Fibroblast of skin of abdomen (primary cell): ENCODE results near the gene ZNF341.
A peak's percentile ranks its signal among the peaks of the same experiment; 100 is the strongest.

Experiments used
- DNase-seq: peaks from one replicate; pipeline ENCODE4 v3.0.0-alpha.2; 2013

The ZNF341 gene

DNA sequence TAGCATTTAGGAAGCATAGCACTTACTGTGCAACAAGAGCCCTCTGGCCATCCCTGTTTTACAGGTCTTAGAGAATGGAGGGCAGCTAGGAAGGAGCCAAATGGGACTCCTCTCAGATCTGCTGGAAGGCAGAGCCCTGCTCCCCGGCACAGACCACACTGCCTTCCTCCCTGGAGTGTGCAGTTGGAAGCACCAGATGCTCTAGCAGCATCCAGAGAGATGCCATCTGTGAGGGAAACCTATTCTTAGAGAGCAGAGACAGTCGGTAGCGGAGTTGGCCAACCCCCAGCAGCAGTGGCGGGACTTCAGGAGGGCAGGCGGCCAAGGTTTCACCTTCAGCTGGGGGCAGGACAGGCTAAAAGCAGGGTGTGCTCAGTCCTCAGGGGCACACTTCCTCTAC lies 28.9 kb upstream of the ZNF341 start:
- DNase-seq, result no peak

DNA sequence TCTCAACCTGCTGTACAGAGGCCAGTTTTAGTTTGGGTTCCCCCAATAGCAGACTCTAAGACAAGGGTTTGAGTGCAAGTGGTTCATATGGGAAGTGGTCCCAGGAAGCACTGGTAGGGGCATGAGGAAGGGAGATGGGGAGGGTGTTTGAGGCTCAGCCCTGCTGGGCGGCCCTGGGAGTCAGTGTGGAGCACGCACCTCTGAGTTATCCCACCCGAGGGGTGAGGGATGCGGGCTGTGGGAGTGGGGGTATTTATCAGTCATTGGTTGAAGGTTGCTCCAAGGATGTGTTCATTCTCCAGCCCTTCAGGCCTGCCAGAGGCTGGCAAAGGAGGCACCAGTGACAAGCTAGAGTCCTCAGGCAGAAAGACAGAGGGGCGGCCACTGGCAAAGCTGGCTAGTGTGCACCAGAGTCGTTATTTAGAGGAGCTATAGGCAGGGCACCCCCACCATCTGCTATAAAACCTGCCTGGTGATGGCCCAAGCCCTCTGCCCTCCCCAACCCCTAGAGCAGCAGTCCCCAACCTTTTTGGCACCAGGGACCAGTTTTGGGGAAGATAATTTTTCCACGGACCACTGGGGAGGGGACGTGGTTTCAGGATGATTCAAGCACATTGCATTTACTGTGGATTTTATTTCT lies 28.2 kb upstream of the ZNF341 start:
- DNase-seq, result no peak

DNA sequence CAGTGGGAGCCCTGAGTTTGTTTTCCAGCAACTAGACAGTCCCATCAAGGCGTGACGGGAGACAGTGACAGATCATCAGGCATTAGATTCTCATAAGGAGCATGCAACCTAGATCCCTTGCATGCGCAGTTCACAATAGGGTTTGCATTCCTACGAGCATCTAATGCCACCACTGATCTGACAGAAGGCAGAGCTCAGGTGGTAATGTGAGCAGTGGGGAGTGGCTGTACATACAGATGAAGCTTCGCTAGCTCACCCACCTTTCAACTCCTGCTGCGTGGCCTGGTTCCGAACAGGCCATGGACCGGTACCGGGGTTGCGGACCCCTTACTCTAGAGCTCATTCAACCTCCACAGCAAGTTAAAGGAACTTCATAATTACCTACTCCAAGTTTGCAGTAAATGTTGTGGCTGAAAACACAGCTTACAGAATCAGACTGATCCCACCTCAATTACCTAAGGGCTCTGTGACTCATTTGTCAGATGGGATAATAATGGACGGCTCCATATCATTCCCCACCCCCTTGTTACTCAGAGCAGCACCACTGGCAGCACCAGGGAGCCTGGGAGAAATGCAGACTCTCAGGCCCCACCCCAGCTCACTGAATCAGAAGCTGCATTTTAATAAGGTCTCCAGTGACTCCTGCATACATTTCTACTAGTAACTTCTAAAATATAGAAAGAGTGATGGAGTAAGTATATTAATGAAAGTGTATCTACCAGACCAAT lies 27.4 kb upstream of the ZNF341 start:
- no peak for DNase-seq

DNA sequence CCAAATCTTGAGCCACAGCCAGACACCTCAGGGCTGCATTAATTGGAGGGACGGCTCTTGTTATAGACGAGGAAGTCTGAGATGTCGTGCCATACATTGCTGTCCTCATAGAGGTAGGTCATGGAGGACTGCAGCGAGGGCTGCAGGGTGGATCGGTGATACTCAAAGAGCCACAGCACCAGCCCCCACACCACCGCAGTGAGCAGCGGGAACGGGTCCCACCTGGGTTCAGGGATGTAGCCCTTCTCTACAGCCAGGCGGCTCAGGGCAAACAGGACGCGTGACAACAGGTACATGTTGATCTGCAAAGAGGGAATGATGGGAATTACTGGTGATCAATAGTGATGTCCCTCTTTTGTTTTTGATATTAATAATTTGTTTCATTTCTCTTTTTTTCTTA lies 24.1 kb upstream of the ZNF341 start:
- DNase-seq, result no peak

DNA sequence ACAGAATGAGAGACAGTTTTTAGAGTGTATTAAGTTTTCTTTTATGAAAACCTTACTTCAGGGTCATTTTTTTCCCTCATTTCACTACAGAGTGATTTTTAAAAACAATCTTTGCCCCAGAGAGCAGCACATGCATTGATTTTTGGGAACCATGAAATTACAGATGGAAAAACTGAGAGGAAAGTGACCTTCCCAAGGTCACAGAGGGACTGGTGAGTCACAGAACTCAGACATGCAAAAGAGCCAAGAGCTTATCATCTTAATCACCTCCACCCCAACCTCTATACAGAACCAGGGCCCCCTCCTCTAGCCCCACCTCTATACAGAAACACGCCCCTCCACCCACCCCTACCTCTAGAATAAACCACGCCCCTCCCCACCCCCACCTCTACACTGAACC lies 22.4 kb upstream of the ZNF341 start:
- DNase-seq, result no peak

DNA sequence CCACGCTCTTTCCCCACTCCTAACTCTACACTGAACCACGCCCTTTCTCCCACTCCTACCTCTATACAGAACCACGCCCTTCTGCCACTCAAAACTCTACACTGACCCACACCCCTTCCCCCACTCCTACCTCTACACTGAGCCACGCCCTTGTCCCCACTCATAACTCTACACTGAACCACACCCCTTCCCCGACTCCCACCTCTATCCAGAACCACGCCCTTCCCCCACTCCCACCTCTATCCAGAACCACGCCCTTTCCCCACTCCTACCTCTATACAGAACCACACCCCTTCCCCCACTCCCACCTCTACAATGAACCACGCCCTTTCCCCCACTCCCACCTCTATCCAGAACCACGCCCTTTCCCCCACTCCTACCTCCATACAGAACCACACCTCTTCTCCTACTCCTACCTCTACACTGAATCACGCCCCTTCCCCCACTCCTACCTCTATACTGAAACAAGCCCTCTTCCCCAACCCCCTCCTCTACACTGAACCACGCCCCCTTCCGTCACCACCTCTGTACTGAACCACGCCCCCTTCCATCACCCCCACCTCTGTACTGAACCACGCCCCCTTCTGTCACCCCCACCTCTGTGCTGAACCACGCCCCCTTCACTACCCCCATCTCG lies 21.8 kb upstream of the ZNF341 start:
- DNase-seq, result no peak

DNA sequence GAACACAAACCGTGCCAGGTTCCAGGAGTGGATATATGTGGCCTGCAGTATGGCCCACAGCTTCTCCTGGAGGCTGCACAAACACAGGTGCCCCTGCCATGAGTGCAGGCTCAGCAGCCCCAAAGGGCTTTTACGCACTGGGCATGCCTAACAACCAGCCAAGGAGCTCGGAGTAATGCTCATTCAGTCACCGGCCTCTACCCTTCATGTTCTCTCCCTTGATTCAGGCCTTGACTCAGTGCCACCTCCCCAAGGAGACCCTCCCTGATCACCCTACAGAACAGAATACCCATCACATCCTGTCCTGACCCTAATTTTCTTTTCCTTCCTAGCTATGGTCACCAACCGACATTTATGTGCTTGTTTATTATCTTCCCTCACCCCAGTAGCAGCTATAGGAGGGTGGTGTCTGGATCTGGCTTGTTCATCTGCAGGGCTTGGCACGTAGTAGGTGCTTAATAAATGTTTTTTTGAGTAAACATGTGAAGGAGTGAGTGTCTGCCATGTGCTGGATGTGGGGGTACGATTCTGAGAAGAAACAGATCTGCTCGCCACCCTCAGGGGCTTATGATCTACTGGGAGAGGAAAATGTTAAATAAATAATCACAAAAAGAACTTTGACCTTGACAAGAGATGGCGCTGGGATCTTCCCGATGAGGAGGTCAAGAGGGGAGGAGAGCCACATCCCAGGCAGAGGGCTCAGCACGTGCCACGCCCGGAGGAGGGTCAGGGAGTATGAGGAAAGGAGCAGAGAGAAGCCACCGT lies 20.9 kb upstream of the ZNF341 start:
- DNase-seq, result no peak

DNA sequence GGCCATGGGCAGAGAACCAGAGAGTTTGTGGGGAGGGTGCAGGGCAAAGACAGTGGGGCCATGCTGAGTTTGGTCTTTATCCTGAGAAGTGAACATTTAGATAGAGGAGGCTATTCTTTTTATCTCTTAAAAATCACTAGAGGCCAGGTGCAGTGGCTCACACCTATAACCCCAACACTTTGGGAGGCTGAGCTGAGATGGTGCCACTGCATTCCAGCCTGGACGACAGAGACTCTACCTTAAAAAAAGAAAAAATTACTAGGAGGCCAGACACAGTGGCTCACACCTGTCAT lies 20.4 kb upstream of the ZNF341 start:
- no peak for DNase-seq

DNA sequence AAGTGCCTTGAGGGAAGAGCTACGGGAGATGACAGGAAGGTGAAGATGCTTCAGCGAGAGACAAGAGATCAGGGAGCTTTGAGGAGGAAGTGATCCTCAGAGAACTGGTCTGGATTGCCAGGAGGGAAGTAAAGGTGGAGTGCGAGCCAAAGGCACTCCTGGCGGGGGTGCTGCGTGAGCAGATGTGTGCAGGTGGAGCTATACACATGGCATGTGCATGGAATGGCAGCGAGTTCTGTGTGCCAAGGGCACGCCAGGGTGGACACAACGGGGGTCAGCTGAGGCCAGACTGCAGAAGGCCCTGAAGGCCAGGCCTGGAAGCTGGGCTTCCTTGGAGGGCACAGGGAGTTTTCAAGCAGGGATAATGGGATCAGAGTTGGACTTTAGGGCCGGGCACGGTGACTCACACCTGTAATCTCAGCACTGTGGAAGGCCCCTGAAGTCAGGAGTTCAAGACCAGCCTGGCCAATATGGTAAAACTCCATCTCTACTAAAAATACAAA lies 17.9 kb upstream of the ZNF341 start:
- no peak for DNase-seq

DNA sequence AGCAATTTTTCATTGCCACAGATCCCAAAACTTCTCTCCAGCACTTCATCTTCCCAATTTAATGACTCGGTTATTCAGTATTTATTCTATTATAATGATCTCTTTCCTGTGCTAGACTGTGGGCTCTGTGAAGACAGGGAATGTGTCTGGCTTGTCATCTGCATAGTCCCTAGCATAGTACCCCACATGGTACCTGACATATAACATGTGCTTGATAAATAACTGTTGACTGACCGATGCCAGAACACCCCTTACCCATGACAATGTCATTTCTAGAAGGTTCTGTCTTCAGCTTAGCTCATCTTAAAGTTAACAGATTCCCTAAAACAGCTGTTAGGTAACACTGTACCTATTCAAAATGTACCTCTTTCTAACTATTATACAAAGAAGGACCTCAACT lies 15.3 kb upstream of the ZNF341 start:
- no peak for DNase-seq

DNA sequence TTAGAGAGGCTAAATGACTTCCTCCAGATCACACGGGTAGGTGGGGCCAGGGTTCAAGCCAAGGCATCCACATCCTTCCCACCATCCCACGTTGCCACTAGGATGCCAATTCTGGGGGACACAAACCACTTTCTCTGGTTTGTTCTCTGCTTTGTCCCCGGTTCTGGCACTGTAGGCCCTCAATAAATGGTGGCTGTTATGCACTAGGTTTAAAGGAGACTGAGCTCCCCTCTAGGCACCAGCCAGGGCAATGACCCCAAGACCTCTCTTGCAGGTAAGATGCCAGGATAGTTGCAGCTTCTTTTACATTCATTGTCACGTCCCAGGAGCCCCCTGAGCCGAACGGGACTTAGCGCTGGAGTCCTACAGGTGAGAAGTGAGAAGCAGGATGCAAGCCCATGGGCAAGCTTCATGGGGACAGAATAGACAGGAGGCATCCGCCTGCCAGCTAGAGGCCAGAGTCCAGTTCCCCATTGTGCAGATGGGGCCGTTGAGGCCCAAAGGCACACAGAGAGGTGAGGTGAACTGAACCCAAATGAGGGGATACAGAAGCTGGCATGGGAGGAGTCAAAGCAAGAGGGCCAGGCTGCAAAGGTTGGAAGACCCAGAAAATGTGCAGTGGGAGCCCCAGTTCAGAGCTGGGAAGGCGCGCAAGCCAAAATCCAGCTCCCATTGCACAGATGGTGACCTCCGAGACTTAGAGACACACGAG lies 12.4 kb upstream of the ZNF341 start:
- no peak for DNase-seq

DNA sequence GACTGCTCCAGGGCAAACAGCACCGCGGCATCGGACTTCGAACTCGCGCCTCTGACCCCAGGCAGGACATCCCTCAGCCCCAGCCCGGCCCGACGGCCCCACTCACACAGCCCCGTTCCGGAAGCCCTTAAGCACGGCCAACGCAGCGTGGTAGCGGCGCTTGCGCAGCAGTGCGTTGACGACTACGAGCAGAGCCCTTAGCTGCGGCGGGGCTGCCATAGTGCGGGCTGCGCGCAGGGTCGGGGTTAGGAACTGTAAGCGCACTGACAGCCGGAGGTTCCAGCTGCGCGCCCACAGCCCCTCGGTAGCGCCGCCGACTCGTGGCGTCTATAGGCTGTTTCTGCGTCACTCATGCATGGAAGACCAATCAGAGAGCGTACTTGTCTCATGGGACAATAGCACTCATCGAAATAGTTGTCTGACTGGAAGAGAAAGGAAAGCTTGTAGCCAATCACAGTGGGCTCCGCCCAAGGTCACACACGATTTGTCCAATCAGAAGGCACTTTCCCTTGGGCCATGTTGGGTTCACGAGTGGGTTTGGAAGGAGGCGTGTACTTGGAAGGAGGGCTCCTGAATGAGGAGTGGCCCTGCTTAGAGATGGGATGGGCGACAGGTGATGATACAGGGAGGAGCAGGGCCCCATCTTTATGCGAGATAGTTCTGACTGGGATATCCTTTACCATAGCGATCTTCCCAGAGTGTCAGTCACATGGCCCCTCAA lies 11.6 kb upstream of the ZNF341 start, which contains the start of gene PXMP4:
PXMP4 (minus strand) TSS at position 322 of the 721 bp plus-strand sequence; CDS start at position 219, 103 bp downstream.
- peak; percentile 98 for DNase-seq

DNA sequence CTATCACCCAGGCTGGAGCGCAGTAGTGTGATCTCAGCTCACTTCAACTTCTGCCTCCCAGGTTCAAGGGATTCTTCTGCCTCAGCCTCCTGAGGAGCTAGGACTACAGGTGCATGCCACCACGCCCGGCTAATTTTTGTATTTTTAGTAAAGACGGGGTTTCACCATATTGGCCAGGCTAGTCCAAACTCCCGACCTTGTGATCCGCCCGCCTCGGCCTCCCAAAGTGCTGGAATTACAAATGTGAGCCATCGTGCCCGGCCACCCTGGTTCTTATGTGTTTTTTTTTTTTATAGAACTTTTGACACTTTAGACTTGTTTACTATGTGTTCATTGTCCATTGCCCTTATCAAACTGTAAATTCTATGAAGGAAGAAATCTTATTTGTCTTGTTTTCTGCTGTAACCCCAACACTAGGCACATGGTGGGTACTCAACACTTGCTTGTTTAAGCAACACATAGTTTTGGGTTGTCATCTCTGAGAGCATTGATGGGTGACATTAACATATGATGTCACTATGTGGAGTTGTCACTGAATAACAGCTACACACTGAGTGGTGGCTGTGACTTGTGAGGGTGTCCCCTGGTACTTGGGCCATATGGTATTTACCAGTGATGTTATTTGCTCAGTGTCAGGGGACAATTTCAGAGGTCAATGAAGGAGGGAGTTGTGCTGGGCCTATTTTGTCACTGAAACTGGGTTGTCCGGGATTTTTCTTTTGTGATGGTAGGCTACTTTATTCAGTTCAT lies 10.2 kb upstream of the ZNF341 start:
- DNase-seq, result no peak

DNA sequence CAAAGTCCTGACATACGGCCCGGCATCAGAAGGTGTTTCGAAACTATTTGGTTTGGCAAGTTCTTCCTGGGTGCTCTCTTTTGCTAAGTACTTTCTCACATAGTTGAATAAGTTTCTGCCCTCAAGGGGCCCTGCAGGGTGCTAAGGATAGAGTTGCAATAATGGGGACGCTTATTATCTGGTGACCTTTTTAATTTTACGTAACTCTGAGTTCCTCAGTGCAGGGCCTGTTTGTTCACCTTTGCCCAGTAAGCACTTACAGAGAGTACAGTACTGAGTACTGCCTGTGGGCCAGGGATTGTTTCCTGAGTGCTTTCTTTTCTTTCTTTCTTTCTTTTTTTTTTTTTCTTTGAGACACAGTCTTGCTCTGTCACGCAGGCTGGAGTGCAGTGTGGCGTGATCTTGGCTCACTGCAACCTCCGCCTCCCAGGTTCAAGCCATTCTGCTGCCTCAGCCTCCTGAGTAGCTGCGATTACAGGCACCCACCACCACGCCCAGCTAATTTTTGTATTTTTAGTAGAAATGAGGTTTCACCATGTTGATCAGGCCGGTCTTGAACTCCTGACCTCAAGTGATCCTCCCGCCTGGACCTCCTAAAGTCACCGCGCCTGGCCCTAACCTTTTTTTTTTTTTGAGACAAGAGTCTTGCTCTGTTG lies 7.2 kb upstream of the ZNF341 start:
- DNase-seq, result no peak

DNA sequence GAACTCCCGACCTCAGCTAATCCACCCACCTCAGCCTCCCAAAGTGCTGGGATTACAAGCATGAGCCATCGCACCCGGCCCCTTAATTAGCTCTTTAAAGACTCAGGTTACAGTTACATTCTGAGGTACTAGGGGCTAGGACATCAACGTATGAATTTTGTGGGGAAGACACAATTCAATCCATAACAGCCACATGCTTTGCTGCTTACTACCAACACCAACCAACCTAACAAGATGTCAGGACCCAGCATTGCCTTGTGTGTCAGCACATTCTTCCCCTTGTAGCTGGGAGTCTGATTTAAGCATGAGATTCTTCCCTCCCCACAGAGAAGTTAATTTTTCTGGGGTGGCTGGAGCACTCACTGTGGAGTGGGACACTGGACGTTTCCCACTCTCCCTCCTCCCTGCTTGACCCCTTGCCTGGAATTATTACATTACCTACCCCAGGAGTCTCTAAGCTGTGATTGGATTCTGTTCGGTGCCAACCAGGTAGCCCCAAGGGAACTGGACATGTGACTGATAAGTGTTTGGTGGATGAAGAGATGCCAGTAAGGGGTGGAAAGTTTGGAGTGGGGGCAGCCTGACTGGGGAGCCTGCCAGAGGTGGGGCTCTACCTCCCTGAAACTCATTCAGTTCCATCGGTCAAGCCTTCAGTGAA lies 6.1 kb upstream of the ZNF341 start:
- DNase-seq, result no peak

DNA sequence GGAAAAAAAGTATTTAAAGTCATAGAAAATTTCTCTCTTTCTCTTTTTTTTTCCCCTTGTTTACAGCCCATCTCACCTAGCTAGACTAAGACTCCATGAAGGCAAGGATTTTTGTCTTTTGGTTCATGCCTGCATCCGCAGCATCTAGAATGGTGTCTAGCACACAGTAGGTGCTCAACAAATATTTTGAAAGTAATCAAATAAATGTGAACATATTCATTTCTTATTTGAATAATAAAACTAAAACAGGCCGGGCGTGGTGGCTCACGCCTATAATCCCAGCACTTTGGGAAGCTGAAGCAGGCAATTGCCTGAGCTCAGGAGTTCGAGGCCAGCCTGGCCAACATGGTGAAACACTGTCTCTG lies 4.7 kb upstream of the ZNF341 start:
- DNase-seq, result no peak

DNA sequence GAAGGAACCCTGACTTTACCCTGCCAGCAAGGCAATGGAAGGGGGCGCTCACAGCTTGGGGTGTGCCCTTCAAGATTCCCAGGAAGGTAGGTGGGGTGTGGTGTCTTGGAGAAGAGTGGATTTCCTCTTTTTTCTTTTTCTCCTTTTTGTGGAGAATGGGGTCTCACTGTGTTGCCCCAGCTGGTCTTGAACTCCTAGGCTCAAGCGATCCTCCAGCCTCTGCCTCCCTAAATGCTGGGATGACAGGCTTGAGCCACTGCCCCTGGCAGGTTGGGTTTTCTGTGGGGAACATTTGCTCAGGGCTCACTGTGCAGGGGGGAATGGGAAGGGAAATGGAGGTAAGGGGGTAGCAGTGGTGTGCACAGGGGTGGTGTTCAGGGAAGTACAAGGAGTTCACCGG lies 4.0 kb upstream of the ZNF341 start:
- no peak for DNase-seq

DNA sequence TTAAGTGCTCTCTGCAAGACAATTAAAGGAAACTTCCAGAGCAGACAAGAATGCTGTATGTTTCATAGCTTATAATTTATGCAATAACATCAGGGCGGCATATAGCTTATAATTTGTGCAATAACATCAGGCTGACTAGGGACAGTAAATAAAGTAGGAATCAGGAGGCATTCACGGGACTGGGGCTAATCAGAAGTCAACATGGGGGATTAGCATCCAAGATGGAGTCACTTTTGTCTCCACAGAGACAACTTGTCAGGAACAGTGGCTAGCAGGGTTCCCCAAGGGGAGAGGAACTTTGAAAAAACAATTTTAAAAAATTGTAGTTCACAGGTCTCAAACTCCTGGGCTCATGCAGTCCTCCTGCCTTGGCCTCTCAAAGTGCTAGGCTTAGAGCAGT lies 3.3 kb upstream of the ZNF341 start:
- DNase-seq, result no peak

DNA sequence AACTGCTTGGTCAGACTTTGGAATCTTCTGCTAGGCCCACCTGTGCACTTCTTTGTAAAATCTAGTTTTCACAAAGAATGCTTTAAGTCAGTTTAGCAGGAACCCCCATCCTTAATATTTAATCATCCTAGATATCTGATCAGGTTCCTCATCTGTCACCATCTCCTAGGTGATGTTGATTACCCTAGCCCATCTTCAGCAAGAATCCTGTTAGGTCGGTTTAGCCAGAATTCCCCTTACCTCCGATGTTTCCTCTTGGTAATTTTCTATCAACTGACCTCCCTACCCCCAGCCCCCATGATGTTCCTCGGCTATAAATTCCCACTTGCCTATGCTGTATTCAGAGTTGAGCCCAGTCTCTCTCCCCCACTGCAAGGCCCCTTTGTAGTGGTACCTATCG lies 2.7 kb upstream of the ZNF341 start:
- no peak for DNase-seq
